A549 (cell line): Measurements from ENCODE around the gene RNF214. TPM values are rescaled to one million over a fixed set of nuclear protein-coding genes. Genes with fewer than 3 reads are reported as not detected.
"Not testable (repeated sequence)": the region's sequence is repeated elsewhere in the genome, so short reads cannot be mapped to it uniquely, and the experiment has no call there.

ENCODE experiments used
- ATAC-seq, 2 experiments: fragments of 200-7000 bp in 1 of 2; fragments of >200 bp in 1 of 2; cut with Nextera tagmentation in 1 of 2; cut with Tn5 transposase in 1 of 2; 3 replicates each; pipeline versions ENCODE4 v1.8.0 to v1.9.1; 2018 to 2020; ENCODE audit warnings: mild to moderate bottlenecking in 1 of 2, moderate library complexity in 1 of 2
- CTCF ChIA-PET: fragments of 300-600 bp; sonication (Branson Sonifier 250); formaldehyde crosslinking; extraction: SDS; loops from one replicate; lab custom pipeline; 2021; ENCODE audit warnings: antibody characterized with exemption, inconsistent platforms; lab: Yijun Ruan, JAX
- POLR2A ChIA-PET: fragments of 350-600 bp; formaldehyde crosslinking; extraction: SDS; loops from one replicate; lab custom pipeline; 2021; ENCODE audit warnings: antibody characterized with exemption, inconsistent platforms; lab: Yijun Ruan, JAX
- DNase-seq, 2 experiments: peaks; one replicate each; pipeline versions ENCODE4 v3.0.0 to v3.0.0-alpha.2; 2011 to 2016; ENCODE audit warnings: low read depth in 1 of 2, low spot score in 1 of 2
- FAIRE-seq: peaks from 2 replicates; lab custom pipeline; 2011; peaks lifted over from hg19 to GRCh38; lab: Jason Lieb, UNC
- H3K27ac ChIP-seq, 2 experiments: fragments of >200 bp; sonication (Bioruptor Twin); formaldehyde crosslinking; 3 replicates each; pipeline ENCODE4 v1.5.1; 2016 to 2017
- H3K4me1 ChIP-seq: fragments of >200 bp; sonication (Bioruptor Twin); formaldehyde crosslinking; 3 replicates; pipeline ENCODE4 v1.6.1; 2016
- H3K4me2 ChIP-seq: fragments of >200 bp; sonication (Bioruptor Twin); formaldehyde crosslinking; 3 replicates; pipeline ENCODE4 v1.6.1; 2016
- H3K4me3 ChIP-seq: fragments of >200 bp; sonication (Bioruptor Twin); formaldehyde crosslinking; 3 replicates; pipeline ENCODE4 v1.5.1; 2016
- H3K9me3 ChIP-seq: fragments of >200 bp; sonication (Bioruptor Twin); formaldehyde crosslinking; 3 replicates; pipeline ENCODE4 v1.6.1; 2016
- CBX2 ChIP-seq: fragments of 200-600 bp; sonication (generic); IDR thresholded peaks from 2 replicates; pipeline ENCODE4 v1.6.1; 2016; ENCODE audit warnings: low read depth, mild to moderate bottlenecking, borderline replicate concordance
- EHMT2 ChIP-seq: fragments of 200-600 bp; sonication (generic); IDR thresholded peaks from 2 replicates; pipeline ENCODE4 v1.6.1; 2016; ENCODE audit warnings: antibody characterized with exemption, low read depth, mild to moderate bottlenecking, moderate library complexity
- ESRRA ChIP-seq: fragments of 150-350 bp; IDR thresholded peaks from 2 replicates; pipeline ENCODE4 v1.6.1; 2014; ENCODE audit warnings: mild to moderate bottlenecking, low read length, borderline replicate concordance
- GATA3 ChIP-seq: IDR thresholded peaks from 2 replicates; pipeline ENCODE4 v1.6.1; 2012; ENCODE audit warnings: borderline replicate concordance
- HDAC2 ChIP-seq: fragments of 200-600 bp; sonication (generic); IDR thresholded peaks from 2 replicates; pipeline ENCODE4 v1.6.1; 2016
- HES2 ChIP-seq: fragments of >200 bp; sonication (Bioruptor Twin); formaldehyde crosslinking; IDR thresholded peaks from 2 replicates; pipeline ENCODE4 v1.6.1; 2016
- JUN ChIP-seq, 2 experiments: fragments of >200 bp; sonication (Bioruptor Twin); formaldehyde crosslinking; IDR thresholded peaks; 2 replicates in 1 of 2; 3 replicates in 1 of 2; pipeline ENCODE4 v1.6.1; 2016 to 2017
- JUNB ChIP-seq: fragments of >200 bp; sonication (Bioruptor Twin); formaldehyde crosslinking; IDR thresholded peaks from 2 replicates; pipeline ENCODE4 v1.6.1; 2016
- RAD21 ChIP-seq, 2 experiments: fragments of >200 bp in 1 of 2; sonication (Bioruptor Twin) in 1 of 2; formaldehyde crosslinking in 1 of 2; IDR thresholded peaks in 1 of 2; conservative IDR thresholded peaks in 1 of 2; 2 replicates in 1 of 2; 3 replicates in 1 of 2; pipeline ENCODE4 v1.6.1; 2012 to 2018; ENCODE audit warnings: inconsistent platforms in 1 of 2
- RARB ChIP-seq: fragments of 250-450 bp; sonication (Bioruptor Pico); IDR thresholded peaks from 2 replicates; pipeline ENCODE4 v1.8.0; 2021; ENCODE audit warnings: mild to moderate bottlenecking, moderate library complexity
- REST ChIP-seq: fragments of 200-600 bp; sonication (generic); IDR thresholded peaks from 2 replicates; pipeline ENCODE4 v1.6.1; 2016; ENCODE audit warnings: antibody characterized with exemption, mild to moderate bottlenecking, moderate library complexity
- SMC3 ChIP-seq: fragments of >200 bp; sonication (Bioruptor Twin); formaldehyde crosslinking; IDR thresholded peaks from 3 replicates; pipeline ENCODE4 v1.6.1; 2018; ENCODE audit warnings: inconsistent platforms
- SREBF2 ChIP-seq: fragments of 450-650 bp; IDR thresholded peaks from 2 replicates; pipeline ENCODE4 v1.6.1; 2014; ENCODE audit warnings: mild to moderate bottlenecking, moderate library complexity
- TP53 ChIP-seq: fragments of 250-450 bp; sonication (Bioruptor Pico); IDR thresholded peaks from 2 replicates; pipeline ENCODE4 v1.5.0; 2021; ENCODE audit warnings: mild to moderate bottlenecking, moderate library complexity
- ZC3H11A ChIP-seq: fragments of 450-650 bp; IDR thresholded peaks from 2 replicates; pipeline ENCODE4 v1.6.1; 2014; ENCODE audit warnings: antibody characterized with exemption, mild to moderate bottlenecking
- ZFP36 ChIP-seq: fragments of 450-650 bp; IDR thresholded peaks from 2 replicates; pipeline ENCODE4 v1.6.1; 2014; ENCODE audit warnings: borderline replicate concordance; ENCODE audit not compliant: partially characterized antibody
- ZNF302 ChIP-seq: fragments of 250-450 bp; sonication (Bioruptor Pico); IDR thresholded peaks from 2 replicates; pipeline ENCODE4 v1.9.0; 2021; ENCODE audit warnings: inconsistent platforms, mild to moderate bottlenecking, moderate library complexity
- WGBS: methylation state at CpG from one replicate; pipeline ENCODE4 v1.1.6; 2017; ENCODE audit errors: missing lambda C conversion rate; 5-methylcytosine and 5-hydroxymethylcytosine counted together
- polyA plus RNA-seq, 4 experiments: library from polyadenylated mRNA; depleted of rRNA in 3 of 4; stranded (reverse); fragments of >200 nt; fragmentation: RNase III in 1 of 4; extraction: RNeasy Plus Mini Kit Qiagen cat#74134 plus additional on column Dnase treatment in 1 of 4; gene quantifications; 2 replicates in 3 of 4; 3 replicates in 1 of 4; pipeline ENCODE4 v1.2.3, GENCODE V29; 2011 to 2017
- TF ChIP-seq, protein P1 (sequence below): IDR thresholded peaks from 2 replicates; pipeline ENCODE4 v1.6.1; 2012; ENCODE audit warnings: low read depth, borderline replicate concordance
- TF ChIP-seq, protein P2 (sequence below): fragments of 450-650 bp; IDR thresholded peaks from 2 replicates; pipeline ENCODE4 v1.6.1; 2014; ENCODE audit warnings: antibody characterized with exemption
- TF ChIP-seq, protein P3 (sequence below): fragments of >200 bp; sonication (Bioruptor Twin); formaldehyde crosslinking; IDR thresholded peaks from 3 replicates; pipeline ENCODE4 v1.5.1; 2016

RNF214 gene
- polyA plus RNA-seq, 2 of the 4 experiments (the other 2 are of a cell fraction) = 11.0 to 15.9 TPM

GRCh38 chr11:117209351-117210125, 22.9 kb upstream of the RNF214 start:
- H3K4me2 ChIP-seq, FAIRE-seq, H3K4me1 ChIP-seq, H3K4me3 ChIP-seq, H3K27ac ChIP-seq, ATAC-seq, H3K9me3 ChIP-seq, POLR2A ChIA-PET, DNase-seq: not testable (repeated sequence)
- CTCF ChIA-PET = interaction anchor here (0.6 to 2.7 kb wide), 4 partner anchors 10 to 157 kb away, joined by 3 to 10 read pairs (median 6); no protein-coding TSS in a partner anchor
- 83% methylated on average over 7 of the region's 8 CpGs for WGBS

- Histone ChIP-seq H3K4me2 (no peak overlapping the region), H3K27ac (no peak overlapping the region), H3K4me3 (no peak overlapping the region), H3K9me3 (no peaks in the 10 kb centered on the region), H3K4me1 (peaks cover 3% of the 10 kb centered on the region; the same call in 1 of the 3 replicates)
- FAIRE-seq = no peak
- CTCF ChIA-PET = interaction anchor here (0.9 to 2.7 kb wide), 5 partner anchors 9 to 419 kb away, joined by 3 to 10 read pairs (median 6); partner anchors contain the start of gene APOA5
- POLR2A ChIA-PET = no interaction called here
- ATAC-seq = no peak
- TF ChIP-seq ZNF302 (no peak), RARB (CRISPR knock-in tag) (no peak), SREBF2 (no peak), JUNB (no peak), CBX2 (no peak), ZC3H11A (no peak), EHMT2 (no peak), REST (no peak), HDAC2 (no peak), TP53 (CRISPR knock-in tag) (no peak), ESRRA (no peak), GATA3 (no peak)
- TF ChIP-seq, protein P1, sequence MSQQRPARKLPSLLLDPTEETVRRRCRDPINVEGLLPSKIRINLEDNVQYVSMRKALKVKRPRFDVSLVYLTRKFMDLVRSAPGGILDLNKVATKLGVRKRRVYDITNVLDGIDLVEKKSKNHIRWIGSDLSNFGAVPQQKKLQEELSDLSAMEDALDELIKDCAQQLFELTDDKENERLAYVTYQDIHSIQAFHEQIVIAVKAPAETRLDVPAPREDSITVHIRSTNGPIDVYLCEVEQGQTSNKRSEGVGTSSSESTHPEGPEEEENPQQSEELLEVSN = no peak
- DNase-seq = no peak
- 98% methylated on average over 3 of the region's 3 CpGs for WGBS
Observed at GRCh38 chr11:117210620-117211019, 21.9 kb upstream of the RNF214 start.

DNA sequence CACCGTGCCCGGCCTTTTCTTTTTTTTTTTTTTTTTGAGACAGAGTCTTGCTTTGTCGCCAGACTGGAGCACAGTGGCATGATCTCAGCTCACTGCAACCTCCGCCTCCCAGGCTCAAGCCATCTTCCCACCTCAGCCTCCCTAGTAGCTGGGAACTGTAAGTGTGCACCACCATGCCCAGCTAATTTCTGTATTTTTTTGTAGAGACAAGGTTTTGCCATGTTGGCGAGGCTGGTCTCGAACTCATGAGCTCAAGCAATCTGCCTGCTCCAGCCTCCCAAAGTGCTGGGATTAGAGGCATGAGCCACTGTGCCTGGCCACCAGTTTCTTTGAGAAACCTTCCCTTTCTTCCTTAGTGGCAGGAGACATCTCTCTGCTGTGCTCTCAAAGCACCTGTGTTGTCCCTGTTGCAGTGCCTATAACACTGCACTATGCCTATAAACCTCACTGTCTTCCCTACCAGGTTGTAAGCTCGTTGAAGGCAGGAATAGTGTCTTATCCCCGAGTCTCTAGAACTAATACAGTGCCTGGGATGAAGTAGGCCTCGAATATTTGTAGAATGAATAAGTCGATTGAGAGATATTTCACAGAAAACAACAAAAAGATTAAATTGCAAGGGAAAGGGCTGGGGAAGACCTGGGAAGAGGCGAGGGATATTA, 19.6 kb upstream of the RNF214 start:
- DNase-seq (no peak), FAIRE-seq (no peak), ATAC-seq (no peak)
- no peaks in the 10 kb centered on the region for H3K9me3 ChIP-seq
- H3K4me1 ChIP-seq = no peaks in the 10 kb centered on the region
- H3K4me2 ChIP-seq = no peak overlapping the region
- ChIA-PET CTCF (interaction anchor here (1.9 to 2.5 kb wide), 2 partner anchors 10 to 14 kb away, joined by 7 to 13 read pairs; no protein-coding TSS in a partner anchor), POLR2A (no interaction called here)
- H3K4me3 ChIP-seq = no peak overlapping the region
- H3K27ac ChIP-seq = no peak overlapping the region
- 83% methylated on average over 11 of the region's 11 CpGs for WGBS
- TF ChIP-seq EHMT2 = no peak
- no peak for TF ChIP-seq REST
- TF ChIP-seq ZFP36 = no peak
- TF ChIP-seq JUN (IDR thresholded peaks at IDR 0.05) = no peak
- TF ChIP-seq, protein P2, sequence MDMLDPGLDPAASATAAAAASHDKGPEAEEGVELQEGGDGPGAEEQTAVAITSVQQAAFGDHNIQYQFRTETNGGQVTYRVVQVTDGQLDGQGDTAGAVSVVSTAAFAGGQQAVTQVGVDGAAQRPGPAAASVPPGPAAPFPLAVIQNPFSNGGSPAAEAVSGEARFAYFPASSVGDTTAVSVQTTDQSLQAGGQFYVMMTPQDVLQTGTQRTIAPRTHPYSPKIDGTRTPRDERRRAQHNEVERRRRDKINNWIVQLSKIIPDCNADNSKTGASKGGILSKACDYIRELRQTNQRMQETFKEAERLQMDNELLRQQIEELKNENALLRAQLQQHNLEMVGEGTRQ = no peak
- TF ChIP-seq SMC3 = no peak
- TF ChIP-seq, protein P3, sequence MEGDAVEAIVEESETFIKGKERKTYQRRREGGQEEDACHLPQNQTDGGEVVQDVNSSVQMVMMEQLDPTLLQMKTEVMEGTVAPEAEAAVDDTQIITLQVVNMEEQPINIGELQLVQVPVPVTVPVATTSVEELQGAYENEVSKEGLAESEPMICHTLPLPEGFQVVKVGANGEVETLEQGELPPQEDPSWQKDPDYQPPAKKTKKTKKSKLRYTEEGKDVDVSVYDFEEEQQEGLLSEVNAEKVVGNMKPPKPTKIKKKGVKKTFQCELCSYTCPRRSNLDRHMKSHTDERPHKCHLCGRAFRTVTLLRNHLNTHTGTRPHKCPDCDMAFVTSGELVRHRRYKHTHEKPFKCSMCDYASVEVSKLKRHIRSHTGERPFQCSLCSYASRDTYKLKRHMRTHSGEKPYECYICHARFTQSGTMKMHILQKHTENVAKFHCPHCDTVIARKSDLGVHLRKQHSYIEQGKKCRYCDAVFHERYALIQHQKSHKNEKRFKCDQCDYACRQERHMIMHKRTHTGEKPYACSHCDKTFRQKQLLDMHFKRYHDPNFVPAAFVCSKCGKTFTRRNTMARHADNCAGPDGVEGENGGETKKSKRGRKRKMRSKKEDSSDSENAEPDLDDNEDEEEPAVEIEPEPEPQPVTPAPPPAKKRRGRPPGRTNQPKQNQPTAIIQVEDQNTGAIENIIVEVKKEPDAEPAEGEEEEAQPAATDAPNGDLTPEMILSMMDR = no peak
- TF ChIP-seq HES2 = no peak
- TF ChIP-seq RAD21 (conservative IDR thresholded peaks at IDR 0.05 in 1 of 2, IDR thresholded peaks at IDR 0.05 in 1 of 2) = no peak
